MG63 (cell line): ENCODE measurements around the gene AFF1. TPM values are rescaled to one million over a fixed set of nuclear protein-coding genes. Genes with fewer than 3 reads are reported as not detected.
"Not testable (repeated sequence)": the region's sequence is repeated elsewhere in the genome, so short reads cannot be mapped to it uniquely, and the experiment has no call there.

Source experiments
- DNase-seq: peaks from one replicate; pipeline ENCODE4 v3.0.0-alpha.2; 2020
- H3K27me3 ChIP-seq: fragments of 250-450 bp; sonication (Bioruptor Pico); 2 replicates; pipeline ENCODE4 v1.5.1; 2020; ENCODE audit warnings: mild to moderate bottlenecking, moderate library complexity
- H3K36me3 ChIP-seq: fragments of 250-450 bp; sonication (Bioruptor Pico); 2 replicates; pipeline ENCODE4 v1.5.1; 2020; ENCODE audit warnings: mild to moderate bottlenecking, moderate library complexity
- H3K4me3 ChIP-seq: fragments of 250-450 bp; sonication (Bioruptor Pico); 2 replicates; pipeline ENCODE4 v1.5.1; 2020; ENCODE audit warnings: mild to moderate bottlenecking, moderate library complexity
- H3K9me3 ChIP-seq: fragments of 250-450 bp; sonication (Bioruptor Pico); 2 replicates; pipeline ENCODE4 v1.5.1; 2020; ENCODE audit warnings: mild to moderate bottlenecking, moderate library complexity
- total RNA-seq: library from RNA; depleted of rRNA; stranded (reverse); fragments of >200 nt; shearing (Covaris generic); gene quantifications from 2 replicates; pipeline ENCODE4 v1.2.3, GENCODE V29; 2014; ENCODE audit warnings: low replicate concordance

Gene AFF1
- total RNA-seq, 1 experiment from 2014 or later = 1.1 TPM

- H3K9me3 ChIP-seq = no peaks in the 10 kb centered on the region
- no peak for DNase-seq
- H3K4me3 ChIP-seq = no peak overlapping the region
- H3K27me3 ChIP-seq = no peaks in the 10 kb centered on the region
- H3K36me3 ChIP-seq = no peaks in the 10 kb centered on the region
These were observed 131.8 kb downstream of the AFF1 start for GRCh38 chr4:87066403-87067123.

- no peaks in the 10 kb centered on the region for H3K9me3 ChIP-seq
- H3K36me3 ChIP-seq = no peaks in the 10 kb centered on the region
- H3K27me3 ChIP-seq = no peaks in the 10 kb centered on the region
- no peak for DNase-seq
- no peak overlapping the region for H3K4me3 ChIP-seq
These were observed 132.5 kb downstream of the AFF1 start for GRCh38 chr4:87067124-87067885.

- no peak for DNase-seq
- H3K36me3 ChIP-seq = no peaks in the 10 kb centered on the region
- no peaks in the 10 kb centered on the region for H3K9me3 ChIP-seq
- no peaks in the 10 kb centered on the region for H3K27me3 ChIP-seq
- no peak overlapping the region for H3K4me3 ChIP-seq
These were observed 133.8 kb downstream of the AFF1 start for GRCh38 chr4:87068583-87069021.

- Histone ChIP-seq H3K4me3 (no peak overlapping the region), H3K9me3 (no peaks in the 10 kb centered on the region), H3K36me3 (no peaks in the 10 kb centered on the region), H3K27me3 (no peaks in the 10 kb centered on the region)
- no peak for DNase-seq
These were observed 134.4 kb downstream of the AFF1 start for GRCh38 chr4:87069037-87069742.

GRCh38 chr4:87071401-87071800 lies 136.6 kb downstream of the AFF1 start:
- Histone ChIP-seq H3K9me3 (no peaks in the 10 kb centered on the region), H3K4me3 (no peak overlapping the region), H3K36me3 (no peaks in the 10 kb centered on the region), H3K27me3 (no peaks in the 10 kb centered on the region)
- no peak for DNase-seq

- not testable (repeated sequence) for DNase-seq, H3K27me3 ChIP-seq, H3K4me3 ChIP-seq, H3K9me3 ChIP-seq, H3K36me3 ChIP-seq
These were observed 137.7 kb downstream of the AFF1 start for GRCh38 chr4:87072545-87072944.

- DNase-seq = no peak
- Histone ChIP-seq H3K9me3 (no peaks in the 10 kb centered on the region), H3K36me3 (no peaks in the 10 kb centered on the region), H3K4me3 (no peak overlapping the region), H3K27me3 (no peaks in the 10 kb centered on the region)
These were observed 138.6 kb downstream of the AFF1 start for GRCh38 chr4:87073199-87074120.

GRCh38 chr4:87074121-87074488 lies 139.3 kb downstream of the AFF1 start:
- Histone ChIP-seq H3K36me3 (no peaks in the 10 kb centered on the region), H3K27me3 (no peaks in the 10 kb centered on the region)
- DNase-seq = no peak

GRCh38 chr4:87075876-87076275 lies 141.1 kb downstream of the AFF1 start:
- H3K4me3 ChIP-seq = no peak overlapping the region
- DNase-seq = no peak
- no peaks in the 10 kb centered on the region for H3K27me3 ChIP-seq
- H3K9me3 ChIP-seq = no peaks in the 10 kb centered on the region
- H3K36me3 ChIP-seq = no peaks in the 10 kb centered on the region

More at GRCh38 chr4:87074121-87074488, 139.3 kb downstream of the AFF1 start:
- H3K9me3 ChIP-seq = no peaks in the 10 kb centered on the region
- no peak overlapping the region for H3K4me3 ChIP-seq

GRCh38 chr4:87076690-87077358 lies 142.0 kb downstream of the AFF1 start:
- Histone ChIP-seq H3K27me3 (no peaks in the 10 kb centered on the region), H3K4me3 (no peak overlapping the region), H3K9me3 (no peaks in the 10 kb centered on the region), H3K36me3 (no peaks in the 10 kb centered on the region)
- no peak for DNase-seq

- H3K4me3 ChIP-seq = no peak overlapping the region
- no peaks in the 10 kb centered on the region for H3K36me3 ChIP-seq
- DNase-seq = no peak
- no peaks in the 10 kb centered on the region for H3K27me3 ChIP-seq
- no peaks in the 10 kb centered on the region for H3K9me3 ChIP-seq
These were observed 143.2 kb downstream of the AFF1 start for GRCh38 chr4:87077914-87078585.

GRCh38 chr4:87078987-87079486 lies 144.2 kb downstream of the AFF1 start:
- H3K27me3 ChIP-seq = no peaks in the 10 kb centered on the region
- H3K9me3 ChIP-seq = no peaks in the 10 kb centered on the region
- no peak overlapping the region for H3K4me3 ChIP-seq
- no peaks in the 10 kb centered on the region for H3K36me3 ChIP-seq
- no peak for DNase-seq

- DNase-seq = no peak
- no peak overlapping the region for H3K4me3 ChIP-seq
- no peaks in the 10 kb centered on the region for H3K9me3 ChIP-seq
- no peaks in the 10 kb centered on the region for H3K36me3 ChIP-seq
- no peaks in the 10 kb centered on the region for H3K27me3 ChIP-seq
These were observed 145.2 kb downstream of the AFF1 start for GRCh38 chr4:87079967-87080366.

- no peak overlapping the region for H3K4me3 ChIP-seq
- H3K9me3 ChIP-seq = no peaks in the 10 kb centered on the region
- DNase-seq = no peak
- H3K27me3 ChIP-seq = no peaks in the 10 kb centered on the region
- H3K36me3 ChIP-seq = no peaks in the 10 kb centered on the region
These were observed 145.7 kb downstream of the AFF1 start for GRCh38 chr4:87080462-87080861.

GRCh38 chr4:87081826-87082225 lies 147.0 kb downstream of the AFF1 start:
- Histone ChIP-seq H3K9me3 (no peaks in the 10 kb centered on the region), H3K36me3 (no peaks in the 10 kb centered on the region), H3K4me3 (no peak overlapping the region), H3K27me3 (no peaks in the 10 kb centered on the region)
- no peak for DNase-seq
